GM21576 (cell line): Measurements from ENCODE around the gene KCNQ1.

Experiments used
- ATAC-seq: cut with Tn5 transposase; IDR thresholded peaks from one replicate; pipeline ENCODE4 v1.9.1; 2021; ENCODE audit warnings: mild to moderate bottlenecking, moderate library complexity; ENCODE audit not compliant: unreplicated experiment

The KCNQ1 gene

GRCh38 chr11:2706321-2706720, 261.5 kb downstream of the KCNQ1 start:
- ATAC-seq, result no peak

GRCh38 chr11:2707736-2708135, 262.9 kb downstream of the KCNQ1 start:
- no peak for ATAC-seq

GRCh38 chr11:2708151-2708581, 263.4 kb downstream of the KCNQ1 start:
- ATAC-seq, result no peak

- no peak for ATAC-seq
Observed at GRCh38 chr11:2708757-2709281, 264.0 kb downstream of the KCNQ1 start.

GRCh38 chr11:2709429-2709828, 264.6 kb downstream of the KCNQ1 start:
- ATAC-seq, result no peak

GRCh38 chr11:2711161-2711560, 266.4 kb downstream of the KCNQ1 start:
- ATAC-seq, result no peak

- ATAC-seq, result no peak
Observed at GRCh38 chr11:2713094-2713493, 268.3 kb downstream of the KCNQ1 start.

GRCh38 chr11:2713661-2714462, 269.1 kb downstream of the KCNQ1 start:
- ATAC-seq, result no peak

- ATAC-seq, result no peak
Observed at GRCh38 chr11:2714463-2714800, 269.6 kb downstream of the KCNQ1 start.

- no peak for ATAC-seq
Observed at GRCh38 chr11:2714871-2715270, 270.1 kb downstream of the KCNQ1 start.

- ATAC-seq, result no peak
Observed at GRCh38 chr11:2715716-2716350, 271.0 kb downstream of the KCNQ1 start.

GRCh38 chr11:2716376-2717095, 271.7 kb downstream of the KCNQ1 start:
- ATAC-seq, result no peak

GRCh38 chr11:2717561-2718325, 272.9 kb downstream of the KCNQ1 start:
- no peak for ATAC-seq

GRCh38 chr11:2718817-2719438, 274.1 kb downstream of the KCNQ1 start:
- no peak for ATAC-seq

GRCh38 chr11:2719831-2720590, 275.2 kb downstream of the KCNQ1 start:
- ATAC-seq, result no peak

GRCh38 chr11:2721210-2721916, 276.6 kb downstream of the KCNQ1 start:
- no peak for ATAC-seq

- no peak for ATAC-seq
Observed at GRCh38 chr11:2722955-2723354, 278.1 kb downstream of the KCNQ1 start.

GRCh38 chr11:2724104-2724503, 279.3 kb downstream of the KCNQ1 start:
- no peak for ATAC-seq
